Germinal center (tissue), 1 donor: ENCODE data around the gene TTYH2.
"Not testable (repeated sequence)": the region's sequence is repeated elsewhere in the genome, so short reads cannot be mapped to it uniquely, and the experiment has no call there.

ENCODE experiments used
- DNase-seq: peaks from one replicate; pipeline ENCODE4 v3.0.0; 2012; ENCODE audit warnings: mixed read lengths, low spot score

The TTYH2 gene

DNA sequence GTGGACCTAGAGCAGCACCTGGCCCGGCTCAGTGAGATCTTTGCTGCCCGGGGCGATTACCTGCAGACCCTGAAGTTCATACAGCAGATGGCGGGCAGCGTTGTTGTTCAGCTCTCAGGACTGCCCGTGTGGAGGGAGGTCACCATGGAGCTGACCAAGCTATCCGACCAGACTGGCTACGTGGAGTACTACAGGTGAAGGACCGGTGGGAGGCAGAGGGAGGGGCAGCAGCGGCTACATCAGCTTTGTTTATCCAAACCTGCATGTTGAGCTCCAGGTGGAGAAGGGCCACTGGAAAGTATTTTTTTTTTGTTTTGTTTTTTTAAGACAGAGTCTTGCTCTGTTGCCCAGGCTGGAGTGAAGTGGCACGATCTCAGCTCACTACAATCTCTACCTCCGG, 23.9 kb downstream of the TTYH2 start:
- DNase-seq, result no peak

DNA sequence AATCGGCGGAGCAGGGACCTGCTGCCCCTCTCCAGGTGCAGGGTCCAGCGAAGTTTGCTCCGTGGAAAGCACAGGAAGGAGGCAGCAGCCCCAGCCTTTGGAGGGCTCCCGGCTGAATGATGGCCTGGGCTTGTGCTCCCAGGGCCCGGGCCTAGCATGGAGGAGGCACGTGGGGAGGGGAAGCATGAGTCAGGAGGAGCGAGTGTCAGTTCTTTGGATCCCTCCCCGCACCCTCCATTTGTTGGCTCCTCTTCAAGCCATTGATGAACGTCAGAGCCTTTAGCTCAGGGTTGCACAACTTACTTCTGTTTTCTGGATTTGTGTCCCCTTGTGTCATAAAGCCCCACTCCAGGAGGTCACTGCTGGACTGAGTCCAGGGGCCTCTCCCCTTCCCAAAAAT, 25.8 kb downstream of the TTYH2 start:
- no peak for DNase-seq

DNA sequence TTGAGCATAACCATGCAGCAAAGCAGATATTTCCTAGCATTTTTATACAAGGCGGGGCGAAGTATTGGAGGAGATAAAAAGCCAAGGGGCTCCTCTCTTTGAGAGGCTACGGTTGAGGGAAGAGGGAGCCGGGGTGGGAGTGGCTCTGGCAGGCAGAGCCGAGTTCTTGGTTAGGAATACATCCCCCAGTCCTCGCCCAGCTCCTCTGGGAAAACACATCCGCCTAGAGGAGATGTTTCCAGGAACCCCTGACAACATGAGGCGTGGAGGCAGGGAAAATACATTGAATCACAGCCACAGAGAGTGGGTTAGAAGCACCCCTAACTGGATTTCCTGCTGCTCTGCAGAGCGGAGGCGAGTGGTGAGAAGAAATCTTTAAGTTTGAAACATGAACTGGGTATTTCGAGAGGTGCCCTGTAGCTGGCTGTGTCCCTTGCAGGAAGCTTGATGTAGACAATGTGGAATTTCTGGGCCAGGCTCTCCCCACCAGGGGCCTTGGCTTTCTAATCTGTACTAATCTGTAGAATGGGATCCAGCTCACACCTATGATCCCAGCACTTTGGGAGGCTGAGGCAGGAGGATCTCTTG, 27.3 kb downstream of the TTYH2 start:
- no peak for DNase-seq

DNA sequence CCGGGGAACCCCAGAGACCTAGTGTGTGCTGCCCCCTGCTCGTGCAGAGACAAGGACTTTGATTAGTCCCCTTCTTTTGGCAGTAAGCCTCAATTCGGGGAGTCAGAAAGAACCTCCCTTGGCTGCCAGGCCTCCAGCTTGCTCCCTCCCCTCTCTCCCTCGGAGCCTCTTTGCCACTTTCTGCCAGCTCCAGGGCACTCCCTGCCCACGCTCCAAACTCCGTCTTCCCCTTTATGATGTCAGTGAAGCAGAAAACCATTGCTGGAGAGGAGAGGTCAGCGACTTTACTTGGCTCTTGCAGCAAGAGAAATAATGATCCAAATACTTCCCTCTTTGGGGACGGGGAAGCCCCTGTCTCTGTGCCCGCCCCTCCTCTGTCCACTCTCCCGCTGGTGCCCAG, 28.1 kb downstream of the TTYH2 start:
- no peak for DNase-seq

DNA sequence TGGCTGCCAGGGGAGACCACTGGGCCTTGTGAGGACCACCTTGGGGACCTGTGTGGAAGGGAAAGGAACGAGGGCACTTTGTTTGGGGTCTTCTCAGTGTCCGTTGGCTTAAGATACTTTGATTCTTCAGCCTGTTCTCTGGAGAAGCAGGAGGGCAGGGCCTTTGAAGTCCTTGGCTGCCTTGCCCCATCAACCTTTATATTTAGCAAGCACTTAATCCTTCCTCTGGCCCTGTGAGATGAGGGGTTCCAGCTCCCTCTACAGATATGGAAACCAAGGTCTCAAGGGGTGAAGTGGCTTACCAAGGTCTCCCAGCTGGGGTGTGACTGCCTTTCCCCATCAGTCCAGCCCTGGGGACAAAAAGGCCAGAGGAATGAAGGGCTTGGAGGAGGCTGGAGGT, 28.5 kb downstream of the TTYH2 start:
- DNase-seq, result no peak

DNA sequence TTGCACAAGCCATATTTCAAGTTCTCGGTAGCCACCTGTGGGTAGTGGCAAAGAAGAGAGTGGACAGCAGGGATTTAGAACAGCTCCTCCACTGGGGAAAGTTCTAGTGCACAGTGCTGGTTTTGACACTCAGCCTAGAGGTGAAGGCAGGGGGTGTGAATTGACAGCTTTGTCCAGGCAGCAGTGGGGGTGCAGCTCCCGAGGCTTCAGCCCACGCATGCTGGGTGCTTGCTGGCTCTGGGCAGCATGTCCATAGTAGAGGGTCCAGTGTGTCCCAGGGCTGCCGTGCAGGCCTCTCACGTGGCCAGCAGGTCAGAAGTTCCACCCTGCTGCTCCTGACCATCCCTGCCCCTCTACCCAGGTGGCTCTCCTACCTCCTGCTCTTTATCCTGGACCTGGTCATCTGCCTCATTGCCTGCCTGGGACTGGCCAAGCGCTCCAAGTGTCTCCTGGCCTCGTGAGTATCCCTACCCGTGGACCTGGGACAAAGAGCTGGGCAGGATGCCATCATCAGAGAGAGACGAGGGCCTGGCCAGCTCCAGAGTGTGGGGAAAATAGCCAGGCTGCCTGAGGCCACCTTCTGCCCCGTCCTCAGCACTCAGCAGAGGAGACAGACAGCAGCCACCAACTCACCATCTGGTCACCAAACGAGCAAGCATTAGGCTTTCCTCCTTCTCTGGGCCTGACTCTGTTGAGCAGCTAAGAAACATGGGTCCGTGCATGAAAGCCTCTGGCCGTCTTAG, 29.8 kb downstream of the TTYH2 start:
- DNase-seq, result no peak

DNA sequence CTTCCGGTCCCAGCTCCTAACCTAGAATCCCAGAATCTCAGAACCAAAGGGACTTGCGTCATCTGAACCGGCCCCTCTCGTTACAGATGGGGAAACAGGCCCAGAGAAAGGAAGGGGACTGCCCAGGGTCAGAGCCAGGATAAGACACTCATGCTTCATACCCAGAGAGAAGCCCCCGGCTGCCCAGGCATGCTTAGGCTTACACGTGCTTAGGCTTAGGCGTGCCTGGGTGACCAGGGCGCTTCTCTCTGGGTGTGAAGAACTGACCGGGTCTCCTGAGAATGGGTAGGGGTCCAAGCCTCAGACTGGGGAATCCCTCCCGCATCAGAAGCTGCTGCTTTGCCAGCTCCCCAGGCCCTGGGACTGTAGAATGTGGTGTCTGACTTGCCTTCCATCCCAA, 30.8 kb downstream of the TTYH2 start:
- no peak for DNase-seq

DNA sequence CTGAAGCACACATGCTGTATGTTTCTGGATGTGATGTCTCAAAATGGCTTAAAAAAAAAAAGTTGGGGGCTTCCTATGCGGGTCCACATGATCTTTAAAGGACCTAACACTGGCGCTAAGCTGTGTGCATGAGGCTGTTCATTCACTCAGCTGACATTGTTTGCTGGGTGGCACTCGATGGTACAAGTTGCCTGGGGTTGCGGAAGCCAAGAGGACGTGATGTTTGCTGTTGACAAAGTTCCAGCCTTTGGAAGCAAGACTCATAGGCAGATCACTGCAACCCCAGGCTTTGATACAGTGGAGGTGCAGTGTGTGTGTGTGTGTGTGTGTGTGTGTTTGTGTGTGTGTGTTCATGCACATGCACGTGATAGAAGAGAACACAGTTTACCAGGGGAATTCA, 31.2 kb downstream of the TTYH2 start:
- DNase-seq, result no peak

DNA sequence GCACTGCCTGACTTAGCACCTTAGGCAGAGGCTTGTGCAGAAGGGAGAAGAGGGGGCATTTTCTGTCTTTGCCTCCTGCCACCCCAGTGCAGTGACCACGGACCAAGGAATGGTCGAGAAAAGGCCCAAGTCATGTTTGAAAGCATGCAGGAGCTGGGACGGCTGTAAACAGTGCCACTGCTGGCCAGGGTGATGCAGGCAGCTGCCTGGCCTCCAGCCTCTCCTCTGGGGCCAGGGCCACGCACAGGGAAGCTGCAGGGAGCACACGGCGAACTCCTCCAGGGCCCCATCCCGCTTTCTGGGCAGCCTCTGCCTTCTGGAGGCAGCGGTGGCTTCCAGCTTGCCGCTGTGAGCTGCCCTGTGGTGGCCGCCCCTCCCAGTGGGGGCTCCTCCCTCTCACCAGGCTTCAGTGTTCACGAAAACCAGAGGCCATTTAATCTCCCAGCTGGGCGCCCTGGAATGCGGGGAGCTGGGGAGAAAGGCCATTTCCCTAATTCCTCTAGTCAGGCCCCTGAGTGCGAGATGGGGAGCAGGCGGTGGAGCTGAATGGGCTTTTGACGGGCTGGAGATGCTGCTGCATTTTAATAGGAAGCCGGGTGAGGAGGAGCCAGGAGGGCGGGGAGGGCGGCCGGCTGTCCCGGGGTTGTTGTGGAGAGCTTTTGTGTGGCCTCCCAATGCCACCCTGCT, 31.9 kb downstream of the TTYH2 start:
- DNase-seq, result no peak

DNA sequence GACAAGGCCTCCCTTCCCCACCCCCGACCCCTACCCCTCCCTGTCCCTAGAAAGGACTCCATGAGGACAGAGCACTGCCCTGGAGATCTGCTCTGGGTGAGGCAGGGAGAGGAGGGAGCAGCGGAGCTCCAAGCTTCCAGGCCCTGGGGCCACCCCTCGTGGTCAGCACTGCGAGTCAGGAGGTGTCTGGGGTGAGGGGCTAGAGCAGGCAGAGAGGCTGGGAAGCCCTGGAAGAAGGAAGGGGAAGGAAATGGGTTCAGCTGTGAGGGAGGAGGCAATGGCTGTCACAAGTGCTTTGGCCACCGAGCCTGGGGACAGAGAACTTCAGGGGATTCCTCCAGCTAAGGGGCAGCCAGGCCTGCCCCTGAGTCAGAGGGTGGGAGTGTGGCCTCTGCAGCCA, 32.5 kb downstream of the TTYH2 start:
- DNase-seq, result no peak

DNA sequence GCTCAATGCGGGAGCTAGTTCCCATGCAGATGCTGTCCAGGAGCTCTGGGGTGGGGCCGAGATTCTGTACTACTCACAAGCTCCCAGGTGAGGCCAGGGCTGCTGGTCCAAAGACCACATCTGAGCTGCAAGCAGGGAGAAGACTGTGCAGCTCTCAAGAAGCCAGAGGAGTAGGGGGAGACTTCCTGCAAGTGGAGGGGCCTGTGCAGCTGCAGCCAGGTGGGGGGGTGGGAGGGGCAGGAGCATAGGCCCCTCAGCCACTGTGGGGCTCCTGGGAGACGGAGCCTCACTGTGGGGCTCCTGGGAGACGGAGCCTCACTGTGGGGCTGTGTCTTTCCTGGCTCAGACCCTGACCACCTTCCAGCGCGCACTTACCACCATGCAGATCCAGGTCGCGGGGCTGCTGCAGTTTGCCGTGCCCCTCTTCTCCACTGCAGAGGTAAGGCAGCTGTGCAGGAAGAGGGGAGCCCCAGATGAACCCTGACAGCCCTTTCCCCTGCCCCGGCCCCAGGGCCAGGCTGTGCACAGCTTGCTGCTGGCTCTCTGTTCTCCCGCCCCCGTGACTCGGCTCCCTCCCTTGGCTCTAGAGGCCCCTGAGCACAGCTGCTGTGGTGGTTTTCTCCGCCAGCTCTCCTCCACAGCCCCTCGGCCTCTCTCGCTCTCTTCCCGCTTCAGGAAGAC, 36.4 kb downstream of the TTYH2 start:
- DNase-seq, result no peak

DNA sequence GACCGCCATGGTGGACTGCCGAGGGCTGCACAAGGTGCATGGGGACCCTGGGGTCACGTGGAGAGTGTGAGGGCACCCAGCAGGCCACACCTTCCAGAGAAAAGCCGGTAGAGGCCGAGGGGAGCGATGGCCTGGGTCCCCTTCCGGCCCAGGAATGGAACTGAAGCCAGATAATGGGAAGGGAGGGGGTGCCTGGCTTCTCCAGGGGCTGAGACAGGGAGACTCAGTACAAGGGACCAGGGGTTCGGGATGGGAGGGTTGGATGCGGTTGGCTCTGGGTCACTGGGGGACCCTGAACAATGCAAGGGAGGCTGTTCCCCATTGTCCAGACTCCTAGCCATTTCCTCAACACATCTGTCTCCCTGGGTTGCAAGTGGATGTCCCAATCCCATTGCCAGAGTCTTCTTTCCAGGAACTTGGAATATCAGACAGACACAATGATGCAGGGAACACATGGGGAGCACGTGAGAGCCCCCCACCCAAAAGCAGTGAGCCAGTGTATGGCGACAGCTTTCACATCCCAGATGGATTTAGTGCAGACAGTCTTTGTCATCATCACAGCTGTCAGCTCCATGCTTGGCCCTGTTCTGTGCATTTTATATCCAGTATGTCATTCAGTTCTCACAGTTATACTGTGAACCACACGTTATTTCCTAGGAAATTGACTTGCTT, 37.1 kb downstream of the TTYH2 start:
- DNase-seq, result no peak

DNA sequence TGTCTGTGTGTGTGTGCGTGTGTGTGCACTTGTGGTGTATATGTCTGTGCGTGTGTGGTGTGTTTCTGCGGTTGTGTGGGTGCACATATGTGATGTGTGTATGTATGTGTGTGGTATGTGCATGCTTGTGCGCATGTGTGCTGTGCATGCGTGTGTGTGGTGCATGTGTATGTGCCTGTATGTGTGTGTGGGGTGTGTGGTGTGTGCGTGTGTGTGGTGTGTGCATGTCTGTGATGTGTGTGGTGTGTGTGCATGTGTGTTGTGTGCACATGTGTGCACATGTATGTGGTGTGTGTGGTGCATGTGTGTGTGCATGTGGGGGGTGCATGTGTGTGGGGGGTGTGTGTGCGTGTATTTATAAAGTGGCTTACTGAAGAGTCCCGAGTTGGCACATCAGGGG, 37.7 kb downstream of the TTYH2 start:
- DNase-seq, result no peak

DNA sequence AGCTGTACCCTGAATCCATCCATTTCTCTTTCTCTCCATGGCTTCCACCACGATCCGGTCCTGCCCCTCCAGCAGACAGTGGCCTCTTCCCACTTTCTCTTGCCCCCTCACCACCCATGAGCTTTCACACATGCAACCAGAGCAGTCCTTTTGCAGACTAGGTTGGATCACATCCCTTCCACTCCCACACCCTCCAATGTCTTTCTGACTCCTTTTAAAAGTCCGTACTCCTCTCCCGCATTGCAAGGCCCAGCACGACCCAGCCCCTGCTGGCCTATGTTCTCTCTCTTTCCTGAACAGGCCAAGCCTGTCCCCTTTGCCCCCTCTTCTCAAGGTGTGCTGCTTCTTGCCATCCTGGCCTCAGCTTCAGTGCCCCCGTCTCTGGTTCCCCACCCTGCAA, 38.2 kb downstream of the TTYH2 start:
- no peak for DNase-seq

DNA sequence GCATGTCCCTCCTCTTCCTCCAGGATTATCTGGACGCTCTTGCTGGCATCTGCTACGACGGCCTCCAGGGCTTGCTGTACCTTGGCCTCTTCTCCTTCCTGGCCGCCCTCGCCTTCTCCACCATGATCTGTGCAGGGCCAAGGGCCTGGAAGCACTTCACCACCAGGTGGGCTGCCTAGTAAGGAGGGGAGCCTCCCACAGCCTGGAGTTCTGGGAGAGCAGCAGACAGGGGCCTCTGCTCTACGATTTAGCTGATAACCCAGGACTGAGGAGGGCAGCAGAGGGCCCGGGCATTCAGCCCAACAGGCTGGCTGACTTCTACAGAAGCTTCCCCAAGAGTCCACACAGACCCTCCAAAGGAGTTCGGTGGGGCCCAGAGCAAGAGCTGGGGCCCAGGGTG, 38.8 kb downstream of the TTYH2 start:
- DNase-seq, result no peak

DNA sequence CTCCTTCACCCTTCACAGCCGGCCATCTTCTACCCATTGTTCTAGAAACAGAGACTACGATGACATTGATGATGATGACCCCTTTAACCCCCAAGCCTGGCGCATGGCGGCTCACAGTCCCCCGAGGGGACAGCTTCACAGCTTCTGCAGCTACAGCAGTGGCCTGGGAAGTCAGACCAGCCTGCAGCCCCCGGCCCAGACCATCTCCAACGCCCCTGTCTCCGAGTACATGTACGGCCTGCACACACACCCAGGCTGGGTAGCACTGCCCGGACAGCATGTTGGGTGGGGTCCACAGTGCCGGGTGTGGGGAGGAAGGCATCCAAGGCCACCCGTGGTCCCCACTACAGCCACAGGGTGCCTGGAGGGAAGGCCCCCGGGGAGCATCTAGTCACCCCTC, 39.7 kb downstream of the TTYH2 start:
- no peak for DNase-seq

DNA sequence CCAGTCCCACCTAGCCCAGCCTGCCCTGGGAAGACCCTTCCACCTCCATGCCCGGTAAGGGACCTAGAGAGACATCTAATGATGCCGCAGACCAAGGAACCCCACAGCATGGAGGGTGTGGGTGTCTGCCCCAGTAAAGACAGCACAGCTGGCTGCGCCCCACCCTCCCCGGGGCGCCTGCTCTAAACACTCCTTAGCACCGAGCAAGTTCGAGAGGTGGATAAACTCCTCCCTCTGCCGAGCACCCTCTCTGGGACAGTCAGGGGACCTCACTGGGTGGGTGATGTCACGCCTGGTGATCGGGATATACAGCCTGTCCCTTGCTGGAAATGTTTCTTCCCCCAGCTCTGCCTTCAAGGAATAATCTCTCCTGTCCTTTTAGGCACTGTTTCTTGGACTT, 43.9 kb downstream of the TTYH2 start:
- no peak for DNase-seq

DNA sequence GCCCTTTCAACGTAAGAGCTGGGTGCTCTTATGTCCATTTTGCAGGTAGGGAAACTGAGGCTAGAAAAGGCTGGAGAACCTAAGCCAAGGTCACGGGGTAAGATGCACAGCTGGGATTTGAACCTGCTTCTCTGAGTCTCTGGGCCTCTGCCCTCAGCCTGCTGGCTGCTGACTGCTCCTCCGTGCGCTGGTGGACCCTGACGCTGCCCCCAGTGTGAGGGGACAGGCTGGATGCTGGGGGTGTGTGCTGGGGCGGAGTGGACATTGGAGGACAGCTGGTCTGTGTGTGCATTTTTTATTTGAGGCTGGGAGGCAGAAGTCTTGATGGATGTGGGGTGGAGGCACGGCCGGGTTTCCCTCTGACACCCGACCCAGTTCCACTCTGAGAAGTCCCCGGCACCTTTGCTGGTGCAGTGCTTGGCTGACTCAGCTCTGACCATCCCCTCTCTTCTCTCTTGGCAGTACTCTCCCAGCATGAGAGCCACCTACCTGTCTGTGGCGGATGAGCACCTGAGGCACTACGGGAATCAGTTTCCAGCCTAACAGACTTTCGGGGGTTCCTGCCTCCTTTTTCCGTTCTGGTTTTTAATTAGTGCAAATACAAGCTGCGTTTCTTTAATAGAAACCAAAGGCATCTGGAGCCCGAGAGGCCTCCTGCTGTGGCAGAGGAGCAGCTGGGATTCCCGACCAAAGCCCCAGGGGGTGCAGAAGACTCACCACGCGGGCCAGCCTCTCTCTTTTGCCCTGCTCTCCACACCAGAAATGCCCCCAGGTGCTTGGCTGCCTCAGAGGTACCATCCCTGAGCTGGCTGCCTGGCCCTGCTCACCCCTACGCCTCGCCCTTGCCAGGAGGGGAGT, 46.5 kb downstream of the TTYH2 start:
- no peak for DNase-seq

DNA sequence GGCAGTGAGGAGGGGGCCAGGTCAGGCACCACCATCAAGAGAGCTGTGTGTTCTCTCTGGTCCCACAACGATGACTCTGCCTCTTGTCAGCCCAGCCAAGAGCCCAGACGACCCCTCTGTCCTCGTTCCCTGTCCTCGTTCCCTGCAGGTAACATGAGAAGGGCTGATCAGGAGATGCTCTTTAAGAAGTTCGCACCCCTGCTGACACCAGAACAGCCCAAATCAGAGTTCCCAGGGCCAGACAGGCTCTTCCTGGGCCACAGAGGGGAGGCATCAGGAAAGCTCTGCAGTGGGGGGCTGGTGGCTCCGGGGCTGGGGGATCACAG, 47.1 kb downstream of the TTYH2 start:
- DNase-seq, result no peak

DNA sequence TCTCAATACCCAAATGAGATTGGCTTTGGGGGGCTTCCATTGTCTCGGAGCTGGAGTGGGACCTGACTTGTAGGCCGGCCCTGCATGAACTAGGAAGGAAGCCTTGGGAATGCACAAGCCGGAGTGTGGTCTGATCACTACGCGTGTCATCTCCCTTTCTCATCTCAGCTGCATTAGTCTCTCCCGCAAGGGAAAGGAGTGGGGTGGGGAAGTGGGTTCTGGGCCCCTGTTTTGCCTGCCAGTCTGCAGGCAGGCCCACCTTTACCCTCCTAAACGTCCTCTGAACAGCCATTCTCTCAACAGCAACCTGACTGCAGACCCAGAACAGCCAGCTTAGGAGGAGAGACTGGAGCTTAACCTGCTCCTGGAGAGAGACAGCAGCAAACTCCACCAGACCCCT, 49.2 kb downstream of the TTYH2 start:
- no peak for DNase-seq

DNA sequence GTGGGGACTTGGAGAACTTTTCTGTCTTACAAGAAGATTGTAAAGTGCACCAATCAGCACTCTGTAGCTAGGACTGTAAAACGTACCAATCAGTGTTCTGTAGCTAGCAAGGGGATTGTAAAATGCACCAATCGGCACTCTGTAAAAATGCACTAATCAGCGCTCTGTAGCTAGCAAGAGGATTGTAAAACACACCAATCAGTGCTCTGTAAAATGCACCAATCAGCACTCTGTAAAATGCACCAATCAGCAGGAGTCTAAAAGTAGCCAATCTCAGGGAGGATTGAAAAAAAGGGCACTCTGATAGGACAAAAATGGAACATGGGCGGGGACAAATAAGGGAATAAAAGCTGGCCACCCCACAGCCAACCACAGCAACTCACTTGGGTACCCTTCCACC, 53.7 kb downstream of the TTYH2 start:
- DNase-seq, result not testable (repeated sequence)

DNA sequence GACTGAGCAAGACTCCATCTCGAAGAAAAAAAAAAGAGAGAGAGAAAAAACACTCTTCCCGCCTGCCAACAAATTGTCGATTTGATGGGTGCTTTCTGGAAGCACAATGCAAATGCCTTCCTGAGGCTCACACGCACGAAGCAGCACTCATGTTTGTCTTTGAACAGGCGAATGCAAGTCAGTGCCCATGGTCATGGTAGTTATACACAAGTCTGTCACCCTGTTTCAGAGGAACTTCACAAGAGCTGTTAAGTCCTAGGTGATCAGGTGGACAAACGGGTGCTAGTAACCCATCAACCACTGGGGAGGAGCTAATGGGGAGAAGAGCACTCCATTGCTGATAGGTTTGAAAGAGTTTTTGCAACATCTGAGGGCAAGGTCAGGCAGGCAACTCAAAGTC, 54.2 kb downstream of the TTYH2 start:
- no peak for DNase-seq
